NCI-H1048 (cell line): Measurements from ENCODE around the gene ATP6V1E1.
"Not testable (repeated sequence)": the region's sequence is repeated elsewhere in the genome, so short reads cannot be mapped to it uniquely, and the experiment has no call there.

Source experiments
- DNase-seq: peaks from one replicate; lab custom pipeline; 2025; lab: John Stamatoyannopoulos, UW

ATP6V1E1 gene

DNA sequence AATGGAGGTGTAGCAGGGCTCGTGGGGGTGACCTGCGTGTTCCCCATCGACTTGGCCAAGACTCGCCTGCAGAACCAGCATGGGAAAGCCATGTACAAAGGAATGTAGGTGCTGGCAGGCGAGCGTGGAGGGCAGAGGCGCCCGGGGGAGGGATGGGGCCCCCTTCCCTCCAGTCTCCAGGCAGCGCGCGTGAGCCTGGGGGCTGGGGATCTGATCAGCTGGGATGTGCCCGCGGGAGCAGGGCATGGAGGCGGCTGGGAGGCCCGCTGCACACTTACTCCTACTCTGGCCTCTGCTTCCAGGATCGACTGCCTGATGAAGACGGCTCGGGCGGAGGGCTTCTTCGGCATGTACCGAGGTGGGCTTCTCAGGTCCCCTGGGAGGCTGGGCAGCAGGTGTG, 47.5 kb downstream of the ATP6V1E1 start:
- no peak for DNase-seq

GRCh38 chr22:17580441-17581031, 48.0 kb downstream of the ATP6V1E1 start:
- no peak for DNase-seq

GRCh38 chr22:17579535-17579981, 49.0 kb downstream of the ATP6V1E1 start:
- no peak for DNase-seq

DNA sequence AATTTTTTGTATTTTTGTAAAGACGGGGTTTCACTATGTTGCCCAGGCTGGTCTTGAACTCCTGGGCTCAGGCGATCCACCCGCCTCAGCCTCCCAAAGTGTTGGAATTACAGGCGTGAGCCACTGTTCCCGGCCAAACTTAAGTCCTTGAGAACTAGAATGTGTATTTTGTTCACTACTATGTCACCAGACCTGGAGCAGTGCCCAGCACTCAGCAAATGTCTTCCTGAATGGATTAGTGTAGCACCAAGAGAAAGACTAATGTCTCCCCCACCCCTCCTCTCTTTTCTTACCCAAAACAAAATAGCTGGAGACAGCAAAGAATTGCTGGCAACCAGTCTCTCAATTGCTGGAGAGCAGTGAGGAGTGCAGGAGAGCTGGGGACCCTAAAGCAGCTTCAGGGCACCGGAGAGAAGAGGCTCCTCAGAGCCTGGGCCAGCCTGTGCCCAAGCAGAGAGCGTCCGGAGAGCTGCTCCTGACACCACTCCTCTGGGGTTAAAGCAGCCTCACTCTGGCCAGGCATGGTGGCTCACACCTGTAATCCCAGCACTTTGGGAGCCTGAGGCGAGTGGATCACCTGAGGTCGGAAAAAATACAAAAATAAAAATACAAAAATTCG, 50.3 kb downstream of the ATP6V1E1 start:
- DNase-seq = no peak

GRCh38 chr22:17576470-17576869, 52.1 kb downstream of the ATP6V1E1 start:
- DNase-seq = no peak

DNA sequence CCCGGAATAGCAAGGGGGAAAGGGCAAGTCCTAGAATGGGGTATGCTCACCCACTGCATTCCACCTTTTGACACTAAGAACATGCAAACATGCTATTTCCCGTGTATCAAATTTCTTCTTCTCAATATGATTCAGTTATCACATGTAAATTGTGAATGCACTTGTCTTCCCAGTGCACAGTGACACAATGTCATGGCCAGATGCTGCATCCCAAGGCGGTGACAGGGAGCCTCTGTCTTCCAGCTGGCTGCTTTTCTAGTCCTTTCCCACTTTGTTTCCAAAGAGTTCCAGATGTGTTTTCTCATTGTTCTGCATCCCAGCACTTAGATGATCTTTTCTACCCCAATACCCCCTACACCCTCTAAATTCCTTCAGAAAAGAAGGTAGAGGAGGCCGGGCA, 52.9 kb downstream of the ATP6V1E1 start:
- DNase-seq = no peak

- DNase-seq = no peak
Observed at GRCh38 chr22:17575151-17575550, 53.4 kb downstream of the ATP6V1E1 start.

DNA sequence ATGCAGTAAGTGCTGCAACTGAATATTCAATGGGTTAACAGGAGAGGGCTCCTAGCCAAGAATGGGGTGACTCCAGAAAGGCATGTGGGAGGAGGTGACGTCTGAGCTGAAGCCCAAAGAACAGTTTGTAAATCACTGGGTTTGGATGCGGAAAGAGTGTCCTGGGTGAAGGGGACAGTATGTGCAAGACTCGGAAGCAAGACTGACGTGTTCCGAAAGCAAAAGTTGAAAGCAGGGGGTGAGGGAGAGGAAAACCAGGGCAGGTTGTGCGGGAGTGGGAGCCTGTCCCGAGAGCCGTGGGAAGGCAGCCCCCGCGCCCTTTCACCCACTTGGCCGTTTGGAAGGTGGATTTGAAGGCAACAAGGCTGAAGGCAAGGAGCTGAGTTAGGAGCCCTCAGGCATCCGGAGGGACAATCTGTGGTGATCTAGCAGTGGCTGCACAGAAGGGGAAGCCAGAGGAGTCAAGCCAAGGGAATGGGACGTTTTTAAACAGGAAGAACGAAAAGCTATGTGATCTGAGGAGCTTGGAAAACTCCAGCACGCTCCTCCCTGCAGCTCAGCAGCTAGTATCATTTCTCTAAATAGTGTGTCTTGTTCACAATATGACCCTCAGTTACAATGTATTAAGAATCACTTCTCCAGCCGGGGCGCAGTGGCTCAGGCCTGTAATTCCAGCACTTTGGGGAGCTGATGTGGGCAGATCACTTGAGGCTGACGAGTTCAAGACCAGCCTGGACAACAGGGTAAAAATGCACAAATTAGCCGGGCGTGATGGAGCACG, 57.5 kb downstream of the ATP6V1E1 start:
- DNase-seq = no peak

DNA sequence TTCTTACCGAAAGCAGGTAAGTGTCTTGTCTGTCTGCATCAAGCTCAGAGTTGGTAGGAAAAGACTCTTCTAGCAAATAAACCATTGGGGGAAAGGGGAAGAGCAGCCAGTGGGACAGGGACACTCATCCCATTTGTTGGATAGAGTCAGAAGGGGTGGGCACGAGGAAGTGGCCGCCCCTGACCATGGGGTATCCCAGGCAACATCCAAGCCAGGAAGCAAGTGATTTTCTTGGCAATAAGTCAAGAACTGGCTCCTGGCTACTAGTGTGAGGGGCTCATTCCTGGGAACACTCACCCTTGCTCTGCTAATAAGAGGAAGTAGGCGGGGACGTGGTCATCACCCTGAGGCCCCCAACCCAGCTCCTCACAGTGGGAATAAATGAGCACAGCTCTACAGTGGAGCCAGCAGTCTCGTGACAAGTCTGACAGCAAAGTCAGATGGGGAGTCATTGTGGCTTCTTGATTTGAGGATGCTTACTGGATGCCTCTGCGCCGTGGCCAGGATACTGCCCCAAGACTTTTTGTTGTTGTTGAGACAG, 58.5 kb downstream of the ATP6V1E1 start:
- DNase-seq = no peak

- DNase-seq = no peak
Observed at GRCh38 chr22:17566776-17567175, 61.8 kb downstream of the ATP6V1E1 start.

DNA sequence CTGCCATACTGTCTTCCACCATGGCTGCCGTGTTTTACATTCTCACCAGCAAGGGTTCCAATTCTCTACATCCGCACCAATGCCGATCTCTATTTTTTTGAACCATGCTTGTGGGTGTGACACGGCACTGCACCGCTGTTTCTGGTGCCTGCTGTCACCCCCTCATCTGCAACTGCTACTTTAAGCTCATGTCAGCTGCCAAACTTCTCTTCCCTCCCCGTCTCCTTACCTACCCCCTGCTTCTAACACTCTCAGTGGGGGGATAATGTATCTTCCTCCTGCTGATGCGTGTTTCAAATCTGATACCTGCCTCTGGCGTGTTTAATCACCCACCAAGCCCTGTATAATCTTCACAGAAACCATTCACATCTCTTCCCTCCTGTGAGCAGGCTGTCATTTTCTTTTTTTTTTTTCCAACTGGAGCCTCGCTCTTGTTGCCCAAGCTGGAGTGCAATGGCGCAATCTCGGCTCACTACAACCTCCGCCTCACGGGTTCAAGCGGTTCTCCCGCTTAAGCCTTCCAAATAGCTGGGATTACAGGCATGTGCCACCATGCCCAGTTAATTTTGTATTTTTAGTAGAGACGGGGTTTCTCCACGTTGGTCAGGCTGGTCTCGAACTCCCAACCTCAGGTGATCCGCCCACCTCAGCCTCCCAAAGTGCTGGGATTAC, 62.4 kb downstream of the ATP6V1E1 start:
- not testable (repeated sequence) for DNase-seq

DNA sequence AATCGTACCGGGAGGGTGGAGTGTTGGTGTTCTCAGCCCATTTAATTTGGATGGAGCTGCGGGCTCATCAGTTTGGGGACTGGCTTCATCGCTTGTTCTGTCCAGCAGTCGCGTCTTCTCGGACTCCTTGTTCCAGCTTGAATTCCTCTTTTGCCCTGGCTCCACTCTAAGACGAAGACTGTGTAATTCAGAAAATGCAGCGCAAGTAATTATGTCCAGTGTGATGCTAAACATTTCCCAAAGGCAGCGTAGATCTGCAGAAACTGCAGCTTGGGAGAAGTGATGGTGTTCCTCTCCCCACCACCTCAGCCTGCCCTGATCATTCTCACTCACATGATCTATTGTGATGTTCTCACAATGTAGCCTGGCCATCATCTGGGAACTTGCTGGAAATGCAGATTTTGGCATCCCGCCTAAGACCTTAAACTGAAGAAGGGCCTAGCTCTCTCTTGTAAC, 64.6 kb downstream of the ATP6V1E1 start:
- DNase-seq = no peak

DNA sequence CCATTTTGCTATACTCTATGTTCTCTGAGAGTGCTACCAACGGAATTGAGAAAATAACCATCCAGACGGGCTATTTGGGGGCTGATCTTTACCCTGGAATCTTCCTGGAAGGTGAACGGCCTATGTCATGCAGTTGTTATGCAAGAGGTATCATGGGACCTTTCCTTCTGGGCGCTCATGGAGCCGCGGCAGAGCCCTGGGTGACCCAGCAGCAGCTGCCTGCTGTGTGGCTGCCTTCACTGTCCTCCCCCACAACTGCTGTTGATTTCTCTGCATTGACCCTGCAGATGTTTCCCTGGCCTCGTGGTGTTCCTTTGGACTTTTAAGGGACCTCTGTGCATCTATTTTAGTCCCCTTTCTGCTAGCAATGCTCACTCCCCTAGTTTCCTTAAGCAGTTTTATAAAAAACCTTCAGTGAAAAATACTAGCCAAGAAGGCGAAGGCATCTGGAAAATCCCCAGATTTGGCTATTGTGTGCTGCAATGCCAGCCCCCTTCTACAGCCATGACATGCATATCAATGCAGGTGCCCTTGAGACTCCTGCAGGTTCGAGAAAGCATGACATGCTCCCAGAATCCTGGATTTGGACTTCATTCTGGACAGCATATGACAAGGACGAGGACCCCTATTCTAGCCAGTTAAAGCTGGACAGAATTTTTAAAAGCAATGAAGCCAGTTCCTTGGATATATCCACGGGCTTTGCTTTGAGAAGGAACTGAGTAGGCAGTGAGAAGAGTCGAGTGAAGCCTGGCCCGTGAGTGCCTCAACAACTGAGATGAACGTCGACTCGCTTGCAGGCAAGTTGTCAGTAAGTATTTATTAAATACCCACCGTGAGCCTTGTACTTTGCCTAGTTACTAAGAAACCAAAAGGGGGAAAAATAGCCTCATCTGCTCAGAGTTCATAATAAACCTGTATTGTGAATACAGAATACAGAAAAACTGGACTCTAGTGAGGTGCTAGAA, 65.4 kb downstream of the ATP6V1E1 start, which contains the start of gene SLC25A18:
Gene SLC25A18, plus strand, starts transcription at position 593 of the 965 bp plus-strand sequence. CDS start 16,447 bp downstream, outside the sequence.
- DNase-seq = no peak

- DNase-seq = no peak
Observed at GRCh38 chr22:17559188-17559587, 69.4 kb downstream of the ATP6V1E1 start.

DNA sequence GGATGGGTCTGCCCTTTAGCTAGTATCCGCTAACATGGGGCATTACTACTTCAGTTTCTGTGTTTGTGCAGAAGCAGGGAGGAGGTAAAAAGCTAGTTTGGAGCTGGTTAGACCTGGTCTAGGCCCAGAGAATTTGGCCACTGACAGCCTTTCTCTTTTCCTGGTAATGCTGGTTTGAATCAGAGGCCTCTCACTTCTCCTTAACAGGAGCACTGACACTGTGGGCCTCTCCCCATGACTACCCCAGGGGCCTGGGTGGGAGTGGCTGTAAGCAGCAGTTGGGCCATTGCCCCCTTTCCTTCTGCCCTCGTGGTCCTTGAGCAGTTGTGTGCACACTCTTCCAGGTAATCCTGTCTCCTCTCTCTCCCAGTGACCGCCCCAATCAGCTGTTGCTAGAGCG, 73.7 kb downstream of the ATP6V1E1 start:
- no peak for DNase-seq

DNA sequence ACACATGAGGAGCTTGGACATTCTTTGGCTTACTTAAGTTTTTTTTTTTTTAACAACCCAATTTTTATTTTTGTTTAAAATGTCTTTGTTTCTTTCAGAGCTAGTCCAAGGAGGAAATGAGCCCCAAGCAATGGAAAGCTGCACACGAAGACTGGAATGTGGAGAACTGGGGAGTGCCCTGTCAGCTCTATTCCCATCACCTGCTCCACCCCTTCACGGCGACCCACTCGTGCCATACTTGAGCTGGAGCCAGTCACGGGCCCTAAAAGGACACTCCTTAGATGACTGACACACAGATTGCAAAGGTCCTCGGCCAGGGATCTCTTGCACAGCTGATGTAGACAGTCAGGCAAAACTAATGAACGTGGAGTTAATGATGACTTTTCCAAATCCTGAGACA, 75.8 kb downstream of the ATP6V1E1 start:
- DNase-seq = no peak

DNA sequence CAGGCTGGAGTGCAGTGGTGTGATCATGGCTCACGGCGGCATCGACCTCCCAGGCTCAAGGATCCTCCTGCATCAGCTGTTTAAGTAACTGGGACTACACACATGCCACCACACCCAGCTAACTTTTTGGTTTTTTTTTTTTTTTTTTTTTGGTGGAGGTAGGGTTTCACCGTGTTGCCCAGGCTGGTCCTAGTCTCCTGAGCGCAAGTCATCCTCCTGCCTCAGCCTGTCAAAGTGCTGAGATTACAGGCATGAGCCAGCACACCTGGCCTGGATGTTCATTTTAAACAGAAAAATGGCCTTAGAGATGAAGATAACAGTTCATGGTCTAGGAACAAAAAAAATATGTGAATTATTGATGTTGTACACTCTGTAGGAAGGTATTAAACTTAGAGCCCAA, 78.9 kb downstream of the ATP6V1E1 start:
- no peak for DNase-seq

- no peak for DNase-seq
Observed at GRCh38 chr22:17549183-17549582, 79.4 kb downstream of the ATP6V1E1 start.

DNA sequence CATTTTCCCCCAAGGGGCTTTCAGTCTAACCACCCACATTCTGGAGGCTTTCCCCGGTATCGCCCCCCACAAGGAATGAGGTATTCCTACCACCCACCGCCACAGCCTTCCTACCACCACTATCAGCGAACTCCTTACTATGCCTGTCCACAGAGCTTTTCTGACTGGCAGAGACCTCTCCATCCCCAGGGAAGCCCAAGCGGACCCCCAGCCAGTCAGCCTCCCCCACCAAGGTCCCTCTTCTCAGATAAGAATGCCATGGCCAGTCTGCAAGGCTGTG, 79.9 kb downstream of the ATP6V1E1 start:
- no peak for DNase-seq

GRCh38 chr22:17548010-17548755, 80.4 kb downstream of the ATP6V1E1 start:
- DNase-seq = no peak

DNA sequence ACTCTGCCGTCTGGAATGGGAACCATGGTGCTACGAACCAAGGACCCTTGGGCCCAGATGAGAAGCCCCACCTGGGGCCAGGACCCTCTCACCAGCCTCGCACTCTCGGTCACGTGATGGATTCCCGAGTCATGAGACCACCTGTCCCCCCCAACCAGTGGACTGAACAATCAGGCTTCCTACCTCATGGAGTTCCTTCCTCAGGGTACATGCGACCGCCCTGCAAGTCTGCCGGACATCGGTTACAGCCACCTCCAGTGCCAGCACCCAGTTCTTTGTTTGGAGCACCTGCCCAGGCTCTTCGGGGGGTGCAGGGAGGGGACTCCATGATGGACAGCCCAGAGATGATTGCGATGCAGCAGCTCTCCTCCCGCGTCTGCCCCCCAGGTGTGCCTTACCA, 86.1 kb downstream of the ATP6V1E1 start:
- DNase-seq = no peak
